Sigmoid colon (tissue), 7 donors: ENCODE measurements around the gene HLA-F. TPM values are rescaled to one million over a fixed set of nuclear protein-coding genes. Genes with fewer than 3 reads are reported as not detected.
A peak's percentile ranks its signal among the peaks of the same experiment; 100 is the strongest.

Experiments
- DNase-seq: peaks from one replicate; pipeline ENCODE4 v3.0.0-alpha.2; 2019
- H3K27ac ChIP-seq, 4 donors: fragments of 200-600 bp; sonication (generic); one replicate each; pipeline ENCODE4 v1.5.1; 2016 to 2019; ENCODE audit warnings: mild to moderate bottlenecking in 1 of 4
- H3K27me3 ChIP-seq, 3 donors: fragments of 200-600 bp; sonication (generic); one replicate each; pipeline ENCODE4 v1.5.1; 2019; ENCODE audit warnings: mild to moderate bottlenecking in 1 of 3
- H3K36me3 ChIP-seq, 4 donors: fragments of 200-600 bp; sonication (generic); one replicate each; pipeline ENCODE4 v1.5.1; 2016 to 2019
- H3K4me1 ChIP-seq, 4 donors: fragments of 200-600 bp; sonication (generic); one replicate each; pipeline ENCODE4 v1.5.1; 2017 to 2019
- H3K4me3 ChIP-seq, 4 donors: fragments of 200-600 bp; sonication (generic); one replicate each; pipeline ENCODE4 v1.5.1; 2017 to 2019; ENCODE audit warnings: mild to moderate bottlenecking in 2 of 4, moderate library complexity in 1 of 4
- H3K9me3 ChIP-seq, 4 donors: fragments of 200-600 bp in 3 of 4; sonication (generic) in 3 of 4; one replicate each; pipeline versions ENCODE4 v1.5.1 to v1.6.1; 2013 to 2019
- CTCF ChIP-seq, 4 experiments: fragments of 450-650 bp in 3 of 4; fragments of 200-600 bp in 1 of 4; IDR thresholded peaks; one replicate each; pipeline ENCODE4 v1.5.1; 2016 to 2019; ENCODE audit warnings: antibody characterized with exemption in 4 of 4, mild to moderate bottlenecking in 3 of 4, moderate library complexity in 2 of 4
- EP300 ChIP-seq, 4 donors: sonication (generic); formaldehyde crosslinking; IDR thresholded peaks; one replicate each; pipeline ENCODE4 v1.6.1; 2017; ENCODE audit warnings: antibody characterized with exemption in 4 of 4
- POLR2A ChIP-seq, 2 donors: fragments of 450-650 bp; IDR thresholded peaks; one replicate each; pipeline ENCODE4 v1.6.1; 2016; ENCODE audit warnings: antibody characterized with exemption in 2 of 2, mild to moderate bottlenecking in 2 of 2, moderate library complexity in 2 of 2
- POLR2AphosphoS5 ChIP-seq, 4 donors: sonication (generic); formaldehyde crosslinking; IDR thresholded peaks; one replicate each; pipeline ENCODE4 v1.6.1; 2017; ENCODE audit warnings: antibody characterized with exemption in 4 of 4
- WGBS, 2 donors: extraction: QIAGEN DNeasy Blood & Tissue Kit; methylation state at CpG; one replicate each; pipeline ENCODE4 v1.1.7; 2013; 5-methylcytosine and 5-hydroxymethylcytosine counted together
- intact Hi-C: fragments of 100-400 bp; cut with DNase I; formaldehyde crosslinking; loops from one replicate; pipeline ENCODE4 v1.15.1; 2023
- polyA plus RNA-seq, 3 donors: library from polyadenylated mRNA; stranded (reverse); fragments of 200-250 nt; gene quantifications; one replicate each; pipeline ENCODE4 v1.2.3, GENCODE V29; 2013
- total RNA-seq, 4 donors: library from RNA; depleted of rRNA; stranded (reverse); fragments of >200 nt; gene quantifications; one replicate each; pipeline ENCODE4 v1.1.0, GENCODE V29; 2016
- donor health status: healthy with polysubstance abuse.
- donor health status: Bipolar disorder and iron deficiency.
- donor health status: healthy.

The HLA-F gene
- total and polyA plus RNA-seq, 7 donors: 33.4 to 504 (median 43.2) TPM

DNA sequence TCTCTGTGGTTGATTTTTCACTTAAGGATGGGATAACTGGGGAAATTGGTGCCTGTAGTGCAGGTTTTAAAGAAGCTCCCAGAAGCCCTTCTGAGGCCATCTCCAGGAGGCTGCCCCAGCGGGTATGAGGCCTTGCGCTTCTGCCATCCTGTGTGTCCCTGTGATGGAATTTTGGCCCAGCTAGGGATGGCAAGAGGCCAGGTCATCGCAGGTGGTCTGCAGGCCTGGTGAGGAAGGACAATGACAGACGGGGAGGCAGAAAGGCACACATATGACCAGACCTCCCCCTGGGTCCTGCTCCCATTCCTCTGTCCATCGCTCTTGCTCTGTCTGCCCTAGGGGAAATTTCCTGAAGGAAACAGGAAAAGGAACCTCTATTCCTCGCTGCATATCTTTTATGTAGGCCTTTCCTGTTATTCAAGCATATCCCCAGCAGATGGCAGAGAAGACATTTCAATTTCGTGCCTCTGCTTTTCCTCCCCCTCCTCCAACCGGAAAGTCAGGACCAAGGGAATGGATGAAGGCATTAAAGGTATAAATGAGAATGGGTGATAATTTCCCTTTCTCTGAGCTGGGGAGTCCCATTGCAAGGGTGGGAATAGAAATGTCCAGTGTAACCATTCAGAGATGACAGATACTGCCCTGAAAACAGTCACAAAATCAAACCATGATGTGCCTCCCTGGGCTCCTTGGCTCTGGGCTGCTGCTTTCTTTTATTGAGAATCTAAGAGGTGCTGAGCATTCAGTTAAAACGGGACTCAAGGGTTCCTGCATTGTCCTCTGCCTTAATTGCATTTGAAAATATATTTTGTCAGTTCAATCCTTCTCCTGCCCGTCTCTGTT is 17.6 kb upstream of the HLA-F start:
- Histone ChIP-seq H3K27ac (no peak overlapping the region), H3K9me3 (no peaks in the 10 kb centered on the region), H3K36me3 (no peaks in the 10 kb centered on the region), H3K27me3 (peaks cover 0 to 24% (median 0%) of the 10 kb centered on the region in 3 donors), H3K4me3 (no peak overlapping the region), H3K4me1 (no peaks in the 10 kb centered on the region)
- intact Hi-C loops: loop anchor here (1.0 to 2.0 kb wide), 2 partner anchors 47 to 130 kb away; no protein-coding TSS in a partner anchor
- TF ChIP-seq POLR2AphosphoS5 (IDR thresholded peaks at IDR 0.05): no peak
- peak; percentile 36 to 63 (median 48) for TF ChIP-seq CTCF (IDR thresholded peaks at IDR 0.05)
- TF ChIP-seq EP300 (IDR thresholded peaks at IDR 0.05): no peak
- 38 to 41% methylated on average over 10 of the region's 10 CpGs for WGBS, 2 donors
- no peak for DNase-seq

GRCh38 chr6:29708432-29709179 is 14.6 kb upstream of the HLA-F start:
- no peak for DNase-seq
- Histone ChIP-seq H3K4me3 (no peak overlapping the region), H3K9me3 (no peaks in the 10 kb centered on the region), H3K36me3 (no peaks in the 10 kb centered on the region), H3K27ac (no peak overlapping the region), H3K27me3 (peaks cover 0 to 11% (median 0%) of the 10 kb centered on the region in 3 donors), H3K4me1 (no peaks in the 10 kb centered on the region)
- no peak for TF ChIP-seq POLR2A (IDR thresholded peaks at IDR 0.05)
- TF ChIP-seq POLR2AphosphoS5 (IDR thresholded peaks at IDR 0.05): no peak
- no peak for TF ChIP-seq CTCF (IDR thresholded peaks at IDR 0.05)
- 47 to 65% methylated on average over 11 of the region's 11 CpGs for WGBS, 2 donors
- intact Hi-C loops: no loop called here

DNA sequence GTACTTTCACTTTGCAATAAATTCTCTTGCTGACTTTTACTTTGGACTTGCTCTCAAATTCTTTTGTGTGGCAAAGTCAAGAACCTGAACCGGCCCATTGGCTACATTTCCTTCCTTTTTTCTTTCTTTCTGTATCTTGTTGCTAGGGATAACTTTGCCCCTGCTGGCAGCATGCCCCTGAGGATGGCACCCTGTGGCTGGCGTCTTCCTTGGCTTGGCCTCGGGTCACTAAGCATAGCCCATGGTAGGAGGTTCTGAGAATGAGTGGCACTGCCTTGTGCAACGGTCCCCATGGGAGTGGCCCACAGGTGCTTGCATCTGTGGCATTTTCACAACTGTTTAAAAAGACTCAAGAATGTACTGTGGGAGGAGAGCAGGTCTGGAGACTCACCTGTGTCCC is 14.0 kb upstream of the HLA-F start:
- Histone ChIP-seq H3K27me3 (peaks cover 0 to 11% (median 0%) of the 10 kb centered on the region in 3 donors), H3K36me3 (no peaks in the 10 kb centered on the region), H3K4me3 (no peak overlapping the region), H3K27ac (no peak overlapping the region), H3K9me3 (no peaks in the 10 kb centered on the region), H3K4me1 (no peaks in the 10 kb centered on the region)
- intact Hi-C loops: no loop called here
- no peak for DNase-seq
- WGBS, 2 donors: 25 to 27% methylated on average over 4 of the region's 4 CpGs
- no peak for TF ChIP-seq CTCF (IDR thresholded peaks at IDR 0.05)
- TF ChIP-seq EP300 (IDR thresholded peaks at IDR 0.05): no peak
- TF ChIP-seq POLR2AphosphoS5 (IDR thresholded peaks at IDR 0.05): no peak
- no peak for TF ChIP-seq POLR2A (IDR thresholded peaks at IDR 0.05)

- DNase-seq: no peak
- Histone ChIP-seq H3K36me3 (no peaks in the 10 kb centered on the region), H3K4me3 (no peak overlapping the region), H3K4me1 (no peaks in the 10 kb centered on the region), H3K27ac (no peak overlapping the region), H3K27me3 (peaks cover 0 to 11% (median 0%) of the 10 kb centered on the region in 3 donors), H3K9me3 (no peaks in the 10 kb centered on the region)
- TF ChIP-seq EP300 (IDR thresholded peaks at IDR 0.05): no peak
- TF ChIP-seq POLR2A (IDR thresholded peaks at IDR 0.05): no peak
- TF ChIP-seq CTCF (IDR thresholded peaks at IDR 0.05): no peak
- TF ChIP-seq POLR2AphosphoS5 (IDR thresholded peaks at IDR 0.05): no peak
- WGBS, 2 donors: 80 to 84% methylated on average over 8 of the region's 8 CpGs
- intact Hi-C loops: no loop called here
Observed at GRCh38 chr6:29710281-29710941, 12.8 kb upstream of the HLA-F start.
